Activated T-helper 17 cell treated with anti-CD3 and anti-CD28 coated beads, Interleukin-2, amount 50 U/mL, for 72 hours (primary cell): ENCODE results near the gene TGFBR2. TPM values are rescaled to one million over a fixed set of nuclear protein-coding genes. Genes with fewer than 3 reads are reported as not detected.
"Not testable (repeated sequence)": the region's sequence is repeated elsewhere in the genome, so short reads cannot be mapped to it uniquely, and the experiment has no call there.

Experiments
- ATAC-seq: fragments of 150-1000 bp; cut with Tn5 transposase; replicated peaks from 2 replicates; pipeline ENCODE4 v1.10.0; 2021; ENCODE audit warnings: mild to moderate bottlenecking, moderate library complexity
- H3K27ac Mint-ChIP-seq: one replicate; pipeline ENCODE4 v1.8.0; 2022; ENCODE audit warnings: mixed read lengths
- H3K27me3 Mint-ChIP-seq: one replicate; pipeline ENCODE4 v1.8.0; 2022; ENCODE audit warnings: mixed read lengths
- H3K36me3 Mint-ChIP-seq: one replicate; pipeline ENCODE4 v1.8.0; 2022; ENCODE audit warnings: low read depth, mild to moderate bottlenecking, mixed read lengths
- H3K4me1 Mint-ChIP-seq: one replicate; pipeline ENCODE4 v1.8.0; 2022; ENCODE audit warnings: mixed read lengths
- H3K4me3 Mint-ChIP-seq: one replicate; pipeline ENCODE4 v1.8.0; 2022; ENCODE audit warnings: mild to moderate bottlenecking, mixed read lengths
- H3K9me3 Mint-ChIP-seq: one replicate; pipeline ENCODE4 v1.8.0; 2022; ENCODE audit warnings: mixed read lengths
- total RNA-seq, 2 donors: library from RNA; stranded (reverse); gene quantifications; one replicate each; pipeline ENCODE4 v1.2.3, GENCODE V29; 2022

The TGFBR2 gene
- total RNA-seq, 2 donors from 2014 or later = 51.2 to 63.2 TPM

- peak overlapping the region; percentile 87 for H3K27ac Mint-ChIP-seq
Observed at GRCh38 chr3:30620402-30621360, 14.3 kb downstream of the TGFBR2 start.

GRCh38 chr3:30621576-30621975 lies 15.2 kb downstream of the TGFBR2 start:
- H3K27me3 Mint-ChIP-seq = no peaks in the 10 kb centered on the region
- H3K9me3 Mint-ChIP-seq = no peaks in the 10 kb centered on the region
- H3K4me1 Mint-ChIP-seq = peaks cover 45% of the 10 kb centered on the region
- peaks cover 100% of the 10 kb centered on the region for H3K36me3 Mint-ChIP-seq
- ATAC-seq = no peak
- H3K4me3 Mint-ChIP-seq = peak overlapping the region; percentile 85
- peak overlapping the region; percentile 87 for H3K27ac Mint-ChIP-seq

More at GRCh38 chr3:30620402-30621360, 14.3 kb downstream of the TGFBR2 start:
- ATAC-seq = peak; percentile 77
- Mint-ChIP-seq H3K4me3 (peak overlapping the region; percentile 85), H3K9me3 (no peaks in the 10 kb centered on the region), H3K4me1 (peaks cover 40% of the 10 kb centered on the region), H3K27me3 (no peaks in the 10 kb centered on the region), H3K36me3 (peaks cover 100% of the 10 kb centered on the region)

- no peaks in the 10 kb centered on the region for H3K9me3 Mint-ChIP-seq
- no peaks in the 10 kb centered on the region for H3K27me3 Mint-ChIP-seq
- peaks cover 100% of the 10 kb centered on the region for H3K36me3 Mint-ChIP-seq
- peaks cover 50% of the 10 kb centered on the region for H3K4me1 Mint-ChIP-seq
- peak overlapping the region; percentile 85 for H3K4me3 Mint-ChIP-seq
- peak overlapping the region; percentile 87 for H3K27ac Mint-ChIP-seq
- no peak for ATAC-seq
Observed at GRCh38 chr3:30622047-30622545, 15.7 kb downstream of the TGFBR2 start.

GRCh38 chr3:30622790-30623189 lies 16.4 kb downstream of the TGFBR2 start:
- Mint-ChIP-seq H3K9me3 (no peaks in the 10 kb centered on the region), H3K27me3 (no peaks in the 10 kb centered on the region), H3K36me3 (peaks cover 96% of the 10 kb centered on the region), H3K4me3 (peak overlapping the region; percentile 85), H3K4me1 (peaks cover 53% of the 10 kb centered on the region), H3K27ac (peak overlapping the region; percentile 87)
- peak; percentile 11 for ATAC-seq

GRCh38 chr3:30623351-30623750 lies 16.9 kb downstream of the TGFBR2 start:
- H3K36me3 Mint-ChIP-seq = peaks cover 96% of the 10 kb centered on the region
- H3K4me3 Mint-ChIP-seq = peak overlapping the region; percentile 85
- peak; percentile 43 for ATAC-seq
- peaks cover 54% of the 10 kb centered on the region for H3K4me1 Mint-ChIP-seq
- no peaks in the 10 kb centered on the region for H3K9me3 Mint-ChIP-seq
- H3K27me3 Mint-ChIP-seq = no peaks in the 10 kb centered on the region
- peak overlapping the region; percentile 87 for H3K27ac Mint-ChIP-seq

- peak overlapping the region; percentile 87 for H3K27ac Mint-ChIP-seq
- ATAC-seq, H3K27me3 Mint-ChIP-seq, H3K9me3 Mint-ChIP-seq: not testable (repeated sequence)
- peak overlapping the region; percentile 85 for H3K4me3 Mint-ChIP-seq
- peaks cover 96% of the 10 kb centered on the region for H3K36me3 Mint-ChIP-seq
- peaks cover 61% of the 10 kb centered on the region for H3K4me1 Mint-ChIP-seq
Observed at GRCh38 chr3:30624480-30624879, 18.1 kb downstream of the TGFBR2 start.

GRCh38 chr3:30625541-30626438 lies 19.4 kb downstream of the TGFBR2 start:
- Mint-ChIP-seq H3K9me3 (no peaks in the 10 kb centered on the region), H3K36me3 (peaks cover 96% of the 10 kb centered on the region), H3K27me3 (no peaks in the 10 kb centered on the region), H3K4me1 (peaks cover 61% of the 10 kb centered on the region), H3K27ac (peak overlapping the region; percentile 88), H3K4me3 (peak overlapping the region; percentile 84)
- ATAC-seq = no peak

- Mint-ChIP-seq H3K4me1 (peaks cover 60% of the 10 kb centered on the region), H3K4me3 (peak overlapping the region; percentile 84), H3K36me3 (peaks cover 96% of the 10 kb centered on the region), H3K9me3 (no peaks in the 10 kb centered on the region), H3K27me3 (no peaks in the 10 kb centered on the region), H3K27ac (peak overlapping the region; percentile 88)
- no peak for ATAC-seq
Observed at GRCh38 chr3:30626443-30627180, 20.2 kb downstream of the TGFBR2 start.

- peak overlapping the region; percentile 99 for H3K27ac Mint-ChIP-seq
- H3K36me3 Mint-ChIP-seq = peaks cover 96% of the 10 kb centered on the region
- H3K27me3 Mint-ChIP-seq = no peaks in the 10 kb centered on the region
- peak; percentile 16 for ATAC-seq
- peak overlapping the region; percentile 84 for H3K4me3 Mint-ChIP-seq
- H3K9me3 Mint-ChIP-seq = no peaks in the 10 kb centered on the region
- H3K4me1 Mint-ChIP-seq = peaks cover 66% of the 10 kb centered on the region
Observed at GRCh38 chr3:30628205-30628900, 22.0 kb downstream of the TGFBR2 start.

- H3K9me3 Mint-ChIP-seq = no peaks in the 10 kb centered on the region
- ATAC-seq = peak; percentile 15
- H3K27ac Mint-ChIP-seq = peak overlapping the region; percentile 99
- peaks cover 96% of the 10 kb centered on the region for H3K36me3 Mint-ChIP-seq
- H3K27me3 Mint-ChIP-seq = no peaks in the 10 kb centered on the region
- peaks cover 62% of the 10 kb centered on the region for H3K4me1 Mint-ChIP-seq
- H3K4me3 Mint-ChIP-seq = peak overlapping the region; percentile 84
Observed at GRCh38 chr3:30628901-30629590, 22.6 kb downstream of the TGFBR2 start.

- peak overlapping the region; percentile 84 for H3K4me3 Mint-ChIP-seq
- H3K36me3 Mint-ChIP-seq = peaks cover 96% of the 10 kb centered on the region
- H3K4me1 Mint-ChIP-seq = peaks cover 66% of the 10 kb centered on the region
- H3K9me3 Mint-ChIP-seq = no peaks in the 10 kb centered on the region
- ATAC-seq = peak; percentile 5
- peak overlapping the region; percentile 99 for H3K27ac Mint-ChIP-seq
- H3K27me3 Mint-ChIP-seq = no peaks in the 10 kb centered on the region
Observed at GRCh38 chr3:30629746-30630145, 23.3 kb downstream of the TGFBR2 start.

GRCh38 chr3:30630238-30631030 lies 24.0 kb downstream of the TGFBR2 start:
- ATAC-seq = peak; percentile 4
- peaks cover 72% of the 10 kb centered on the region for H3K4me1 Mint-ChIP-seq

More at GRCh38 chr3:30630238-30631030, 24.0 kb downstream of the TGFBR2 start:
- Mint-ChIP-seq H3K9me3 (no peaks in the 10 kb centered on the region), H3K27ac (peak overlapping the region; percentile 99), H3K27me3 (no peaks in the 10 kb centered on the region), H3K4me3 (peak overlapping the region; percentile 84), H3K36me3 (peaks cover 96% of the 10 kb centered on the region)
